Activated CD4-positive, alpha-beta T cell treated with anti-CD3 and anti-CD28 coated beads, Interleukin-2, Interleukin-6, amounts not matched to agents 100 ng/mL and 50 ng/mL, durations not matched to agents 16 hours and 8 hours (primary cell): Measurements from ENCODE around the gene EXOC3L1.

Experiments
- DNase-seq: peaks from one replicate; pipeline ENCODE4 v3.0.0-alpha.2; 2020

Gene EXOC3L1

GRCh38 chr16:67198238-67198734 lies 8.3 kb upstream of the EXOC3L1 start:
- DNase-seq = peak; percentile 44

- DNase-seq = no peak
These were observed 7.8 kb upstream of the EXOC3L1 start for GRCh38 chr16:67197704-67198103.

GRCh38 chr16:67196881-67197280 lies 6.9 kb upstream of the EXOC3L1 start:
- DNase-seq = no peak

- no peak for DNase-seq
These were observed 5.7 kb upstream of the EXOC3L1 start for GRCh38 chr16:67195676-67196075.

GRCh38 chr16:67194260-67194659 lies 4.3 kb upstream of the EXOC3L1 start:
- DNase-seq = no peak

- DNase-seq = no peak
These were observed 3.6 kb upstream of the EXOC3L1 start for GRCh38 chr16:67193536-67193935.

GRCh38 chr16:67192781-67193361 lies 2.9 kb upstream of the EXOC3L1 start:
- no peak for DNase-seq

- DNase-seq = peak; percentile 95
These were observed 2.2 kb upstream of the EXOC3L1 start, which contains the start of gene E2F4 for GRCh38 chr16:67191995-67192681. Gene E2F4, plus strand, starts transcription at chr16:67192155. Its CDS starts 73 bp downstream, at chr16:67192228.

- DNase-seq = no peak
These were observed 1.6 kb upstream of the EXOC3L1 start for GRCh38 chr16:67191411-67191994.

GRCh38 chr16:67190448-67191399 lies 788 bp upstream of the EXOC3L1 start:
- no peak for DNase-seq

GRCh38 chr16:67188798-67189197 lies 1.1 kb downstream of the EXOC3L1 start:
- DNase-seq = no peak

GRCh38 chr16:67188323-67188722 lies 1.6 kb downstream of the EXOC3L1 start:
- DNase-seq = no peak

- no peak for DNase-seq
These were observed 2.6 kb downstream of the EXOC3L1 start for GRCh38 chr16:67187175-67187890.

- no peak for DNase-seq
These were observed 3.4 kb downstream of the EXOC3L1 start for GRCh38 chr16:67186550-67186950.

- no peak for DNase-seq
These were observed 4.2 kb downstream of the EXOC3L1 start for GRCh38 chr16:67185651-67186134.

GRCh38 chr16:67184995-67185650 lies 4.8 kb downstream of the EXOC3L1 start:
- DNase-seq = peak; percentile 88

GRCh38 chr16:67184453-67184994 lies 5.4 kb downstream of the EXOC3L1 start:
- DNase-seq = no peak

GRCh38 chr16:67183627-67184452 lies 6.1 kb downstream of the EXOC3L1 start, which contains the start of gene MATCAP1:
Gene MATCAP1, minus strand, starts transcription at chr16:67183963. Its CDS starts 3,353 bp downstream, at chr16:67180610.
- DNase-seq = peak; percentile 98

- no peak for DNase-seq
These were observed 6.7 kb downstream of the EXOC3L1 start for GRCh38 chr16:67183284-67183626.

- DNase-seq = no peak
These were observed 7.6 kb downstream of the EXOC3L1 start for GRCh38 chr16:67182288-67182687.
